ENCODE measurements around the gene UXS1.

Gene UXS1

DNA sequence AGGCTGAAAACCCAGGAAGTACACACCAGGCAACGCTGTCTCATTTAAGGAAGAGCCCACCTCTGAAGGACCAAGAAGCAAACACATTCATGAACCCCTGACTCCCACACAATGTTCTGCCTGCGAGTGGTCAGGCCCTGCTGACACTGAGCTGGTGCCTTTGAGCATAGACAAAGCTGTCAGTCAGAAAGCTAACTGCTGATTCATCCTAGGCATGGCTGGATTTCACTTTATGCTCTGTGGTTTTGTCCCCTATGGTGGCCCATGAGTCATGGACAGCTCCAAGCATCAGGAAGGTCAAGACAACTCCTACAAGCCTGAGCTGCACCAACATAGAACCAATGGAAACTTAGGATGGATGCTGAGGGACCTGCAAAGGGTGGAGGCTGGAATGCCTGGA, 78.9 kb downstream of the UXS1 start:
- Histone ChIP-seq H3K36me3 (ENCODE audit: control insufficient read depth in 1 of 2, insufficient read depth in 2 of 2, low read length in 2 of 2) (peaks cover 9 to 26% of the 10 kb centered on the region in 2 donors), H3K9me3 (ENCODE audit: control insufficient read depth in 1 of 2, low read length in 2 of 2) (no peaks in the 10 kb centered on the region), H3K9ac (ENCODE audit: low read depth in 1 of 2, low read length in 2 of 2) (no peak overlapping the region), H3K4me1 (ENCODE audit: control insufficient read depth in 1 of 2, insufficient read depth in 2 of 2, low read length in 2 of 2) (peaks cover 0 to 7% of the 10 kb centered on the region in 2 donors), H3K27ac (ENCODE audit: low read depth, low read length) (no peak overlapping the region), H3K27me3 (ENCODE audit: control insufficient read depth in 1 of 2, insufficient read depth in 2 of 2, low read length in 2 of 2) (no peaks in the 10 kb centered on the region), H3K4me3 (ENCODE audit: low read depth in 1 of 2, low read length in 2 of 2) (no peak overlapping the region)

DNA sequence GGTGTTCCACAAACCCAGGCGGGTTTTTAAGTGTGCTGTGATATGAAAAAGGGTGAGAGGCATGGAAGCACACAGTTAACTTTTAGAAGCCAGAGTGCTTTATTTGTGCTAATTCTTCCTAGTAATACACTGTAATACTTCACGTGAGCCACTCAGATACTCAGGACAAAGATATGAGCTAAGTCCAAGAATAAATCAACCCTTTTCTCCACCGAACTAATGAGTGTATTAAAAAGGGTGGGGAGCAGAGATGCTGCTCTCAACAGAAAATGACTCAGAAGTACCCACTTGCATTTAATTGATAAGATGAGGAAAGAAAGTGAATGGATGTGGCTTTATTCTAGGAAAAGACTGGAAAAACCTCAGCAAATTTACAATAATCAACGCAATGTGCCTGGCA, 79.9 kb downstream of the UXS1 start:
- no peaks in the 10 kb centered on the region for H3K27me3 ChIP-seq (ENCODE audit: control insufficient read depth in 1 of 2, insufficient read depth in 2 of 2, low read length in 2 of 2)
- H3K36me3 ChIP-seq (ENCODE audit: control insufficient read depth in 1 of 2, insufficient read depth in 2 of 2, low read length in 2 of 2) = peaks cover 11 to 31% of the 10 kb centered on the region in 2 donors
- H3K27ac ChIP-seq (ENCODE audit: low read depth, low read length) = no peak overlapping the region
- H3K9me3 ChIP-seq (ENCODE audit: control insufficient read depth in 1 of 2, low read length in 2 of 2) = no peaks in the 10 kb centered on the region
- H3K4me3 ChIP-seq (ENCODE audit: low read depth in 1 of 2, low read length in 2 of 2) = no peak overlapping the region
- peaks cover 0 to 7% of the 10 kb centered on the region in 2 donors for H3K4me1 ChIP-seq (ENCODE audit: control insufficient read depth in 1 of 2, insufficient read depth in 2 of 2, low read length in 2 of 2)
- H3K9ac ChIP-seq (ENCODE audit: low read depth in 1 of 2, low read length in 2 of 2) = no peak overlapping the region

DNA sequence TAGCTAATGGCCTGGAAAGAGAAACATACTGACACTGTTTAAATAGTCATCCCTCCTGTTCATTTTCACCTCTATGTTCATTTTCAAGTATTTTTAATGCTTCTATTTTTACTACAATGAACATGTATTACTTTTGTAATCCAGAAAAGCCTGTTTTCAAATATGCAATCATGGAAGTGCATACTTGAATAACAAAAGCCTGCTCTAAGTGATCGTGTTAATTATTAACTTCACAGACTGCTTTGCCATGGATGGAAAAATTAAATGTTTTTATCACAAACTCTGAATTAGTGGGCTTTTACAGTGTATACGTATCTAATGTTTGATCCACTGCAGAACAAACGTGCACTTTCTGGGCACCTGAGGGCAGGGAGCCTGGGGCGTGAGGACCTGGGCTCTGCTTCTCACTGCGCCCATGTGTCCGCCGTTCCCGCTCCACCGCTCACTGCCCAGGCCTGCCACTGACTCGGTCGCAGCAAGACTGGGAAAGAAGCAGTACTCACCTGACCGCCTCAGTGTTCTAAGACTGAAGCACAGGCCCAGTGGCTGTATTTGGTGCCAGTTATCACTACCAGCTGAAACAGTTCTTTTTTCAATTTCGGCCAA, 80.6 kb downstream of the UXS1 start:
- H3K9ac ChIP-seq (ENCODE audit: low read depth in 1 of 2, low read length in 2 of 2) = no peak overlapping the region
- H3K9me3 ChIP-seq (ENCODE audit: control insufficient read depth in 1 of 2, low read length in 2 of 2) = no peaks in the 10 kb centered on the region
- H3K4me1 ChIP-seq (ENCODE audit: control insufficient read depth in 1 of 2, insufficient read depth in 2 of 2, low read length in 2 of 2) = peaks cover 0 to 7% of the 10 kb centered on the region in 2 donors
- no peak overlapping the region for H3K4me3 ChIP-seq (ENCODE audit: low read depth in 1 of 2, low read length in 2 of 2)
- H3K27ac ChIP-seq (ENCODE audit: low read depth, low read length) = no peak overlapping the region
- H3K36me3 ChIP-seq (ENCODE audit: control insufficient read depth in 1 of 2, insufficient read depth in 2 of 2, low read length in 2 of 2) = peaks cover 11 to 34% of the 10 kb centered on the region in 2 donors
- no peaks in the 10 kb centered on the region for H3K27me3 ChIP-seq (ENCODE audit: control insufficient read depth in 1 of 2, insufficient read depth in 2 of 2, low read length in 2 of 2)

DNA sequence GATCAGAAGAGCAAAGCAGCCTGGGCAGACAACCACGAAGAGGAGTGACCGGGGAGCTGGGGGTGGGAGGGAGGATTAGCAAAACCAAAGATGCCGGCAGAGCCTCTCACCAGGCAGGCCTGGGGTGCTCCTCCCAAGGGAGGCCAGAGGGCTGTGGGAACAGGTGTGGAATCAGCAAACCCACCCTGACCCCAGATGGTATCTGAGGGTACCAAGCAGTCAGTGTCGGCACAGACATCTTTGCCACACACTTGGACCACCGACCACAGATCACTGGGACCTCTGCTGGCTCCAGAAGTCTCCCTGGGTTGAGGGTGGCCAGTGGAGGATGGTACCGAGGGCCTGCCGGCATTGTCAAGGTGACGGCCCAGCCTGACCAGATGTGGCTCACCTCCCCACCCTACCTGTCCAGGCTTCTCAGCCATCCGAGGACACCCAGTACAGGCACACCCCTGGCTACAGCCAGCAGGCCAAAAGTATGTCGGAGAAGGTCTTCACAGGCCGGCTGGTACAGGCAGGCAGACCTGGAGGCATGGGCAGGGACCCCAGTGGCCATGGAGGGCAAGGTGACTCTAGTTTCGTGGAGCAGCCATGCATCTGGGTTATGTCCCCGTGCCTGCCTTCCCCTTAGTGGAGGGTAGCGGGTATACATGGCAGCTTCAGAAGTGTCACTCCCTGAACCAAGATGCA, 82.1 kb downstream of the UXS1 start:
- peaks cover 11 to 37% of the 10 kb centered on the region in 2 donors for H3K36me3 ChIP-seq (ENCODE audit: control insufficient read depth in 1 of 2, insufficient read depth in 2 of 2, low read length in 2 of 2)
- no peak overlapping the region for H3K27ac ChIP-seq (ENCODE audit: low read depth, low read length)
- H3K27me3 ChIP-seq (ENCODE audit: control insufficient read depth in 1 of 2, insufficient read depth in 2 of 2, low read length in 2 of 2) = no peaks in the 10 kb centered on the region
- no peaks in the 10 kb centered on the region for H3K9me3 ChIP-seq (ENCODE audit: control insufficient read depth in 1 of 2, low read length in 2 of 2)
- H3K4me1 ChIP-seq (ENCODE audit: control insufficient read depth in 1 of 2, insufficient read depth in 2 of 2, low read length in 2 of 2) = peaks cover 0 to 7% of the 10 kb centered on the region in 2 donors
- H3K9ac ChIP-seq (ENCODE audit: low read depth in 1 of 2, low read length in 2 of 2) = no peak overlapping the region
- no peak overlapping the region for H3K4me3 ChIP-seq (ENCODE audit: low read depth in 1 of 2, low read length in 2 of 2)

DNA sequence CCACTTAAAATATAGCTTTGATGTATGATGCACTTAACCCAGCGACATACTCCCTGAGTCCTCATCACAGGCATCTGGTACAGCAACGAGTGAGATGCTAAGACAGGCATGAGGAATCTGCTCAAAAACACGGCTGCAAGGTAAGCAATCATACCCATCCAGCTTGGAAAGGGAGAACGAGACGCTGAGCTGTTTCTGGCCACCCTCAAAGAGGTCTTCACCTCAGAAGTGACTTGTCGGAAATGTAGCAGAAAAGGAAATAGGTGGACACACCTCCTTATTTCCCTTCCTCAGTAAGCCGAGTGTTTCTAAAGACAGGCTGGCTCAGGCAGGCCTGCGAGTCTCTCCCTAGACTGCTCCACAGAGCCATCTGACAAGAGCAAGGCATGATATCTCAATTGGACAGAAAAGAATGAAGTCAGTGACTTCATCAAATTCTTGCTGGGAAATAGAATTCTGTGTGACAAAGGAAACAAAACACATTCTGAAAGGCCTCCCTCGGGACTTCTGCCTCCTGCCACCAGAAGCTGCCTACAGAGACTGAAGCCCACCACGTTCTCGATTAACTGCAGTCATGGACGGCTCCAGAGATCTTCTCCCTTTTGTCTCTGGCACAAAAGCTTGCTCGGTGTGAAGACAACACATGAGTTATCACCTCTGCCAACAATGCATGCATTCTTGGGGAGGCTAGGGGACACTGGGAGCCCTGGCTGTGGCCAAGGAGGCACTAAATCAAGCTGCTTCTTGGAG, 84.3 kb downstream of the UXS1 start:
- Histone ChIP-seq H3K4me3 (ENCODE audit: low read depth in 1 of 2, low read length in 2 of 2) (no peak overlapping the region), H3K9me3 (ENCODE audit: control insufficient read depth in 1 of 2, low read length in 2 of 2) (no peaks in the 10 kb centered on the region)

DNA sequence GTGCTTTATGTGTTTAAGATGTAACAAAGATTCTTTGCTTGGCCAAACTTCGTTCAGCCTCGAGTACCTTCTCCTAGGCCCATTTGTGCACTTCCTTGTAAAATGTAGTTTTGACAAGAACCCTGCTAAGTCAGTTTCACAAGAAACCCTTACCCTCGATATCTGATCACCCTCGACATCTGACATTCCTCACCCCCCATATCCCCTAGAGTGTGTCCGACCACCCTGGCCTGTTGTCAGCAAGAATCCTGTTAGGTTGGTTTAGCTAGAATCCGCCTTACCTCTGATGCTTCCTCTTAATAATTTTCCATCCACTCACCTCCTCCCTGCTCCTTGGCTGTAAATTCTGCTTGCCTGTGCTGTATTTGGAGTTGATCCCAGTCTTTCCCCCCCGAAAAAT, 85.3 kb downstream of the UXS1 start:
- Histone ChIP-seq H3K36me3 (ENCODE audit: control insufficient read depth in 1 of 2, insufficient read depth in 2 of 2, low read length in 2 of 2) (peaks cover 11 to 37% of the 10 kb centered on the region in 2 donors), H3K4me3 (ENCODE audit: low read depth in 1 of 2, low read length in 2 of 2) (no peak overlapping the region), H3K27ac (ENCODE audit: low read depth, low read length) (no peak overlapping the region), H3K4me1 (ENCODE audit: control insufficient read depth in 1 of 2, insufficient read depth in 2 of 2, low read length in 2 of 2) (peaks cover 0 to 6% of the 10 kb centered on the region in 2 donors), H3K9ac (ENCODE audit: low read depth in 1 of 2, low read length in 2 of 2) (no peak overlapping the region), H3K9me3 (ENCODE audit: control insufficient read depth in 1 of 2, low read length in 2 of 2) (no peaks in the 10 kb centered on the region), H3K27me3 (ENCODE audit: control insufficient read depth in 1 of 2, insufficient read depth in 2 of 2, low read length in 2 of 2) (no peaks in the 10 kb centered on the region)

More for the DNA sequence above, 84.3 kb downstream of the UXS1 start:
- peaks cover 11 to 37% of the 10 kb centered on the region in 2 donors for H3K36me3 ChIP-seq (ENCODE audit: control insufficient read depth in 1 of 2, insufficient read depth in 2 of 2, low read length in 2 of 2)
- peaks cover 0 to 7% of the 10 kb centered on the region in 2 donors for H3K4me1 ChIP-seq (ENCODE audit: control insufficient read depth in 1 of 2, insufficient read depth in 2 of 2, low read length in 2 of 2)
- no peak overlapping the region for H3K9ac ChIP-seq (ENCODE audit: low read depth in 1 of 2, low read length in 2 of 2)
- no peak overlapping the region for H3K27ac ChIP-seq (ENCODE audit: low read depth, low read length)
- H3K27me3 ChIP-seq (ENCODE audit: control insufficient read depth in 1 of 2, insufficient read depth in 2 of 2, low read length in 2 of 2) = no peaks in the 10 kb centered on the region

DNA sequence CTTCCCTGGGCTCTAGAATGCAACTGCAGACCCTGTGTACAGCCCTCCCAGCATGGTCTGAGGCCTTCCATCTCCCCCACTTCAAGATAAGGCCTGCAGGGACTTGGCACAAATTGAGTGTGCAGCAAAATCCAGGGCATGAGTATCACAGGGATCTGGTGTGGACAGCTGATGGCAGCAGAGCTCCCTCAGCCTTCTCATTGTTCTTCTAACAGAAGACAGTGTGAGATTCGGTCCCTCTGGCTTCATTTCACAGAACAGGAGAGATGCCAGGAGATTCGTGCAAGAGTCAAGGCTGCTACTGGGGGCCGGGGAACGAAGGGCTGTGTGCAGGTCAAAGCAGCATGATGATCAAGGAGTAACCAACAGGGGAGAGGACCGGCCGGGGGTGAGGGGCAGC, 85.8 kb downstream of the UXS1 start:
- Histone ChIP-seq H3K27ac (ENCODE audit: low read depth, low read length) (no peak overlapping the region), H3K9me3 (ENCODE audit: control insufficient read depth in 1 of 2, low read length in 2 of 2) (no peaks in the 10 kb centered on the region), H3K9ac (ENCODE audit: low read depth in 1 of 2, low read length in 2 of 2) (no peak overlapping the region), H3K36me3 (ENCODE audit: control insufficient read depth in 1 of 2, insufficient read depth in 2 of 2, low read length in 2 of 2) (peaks cover 11 to 37% of the 10 kb centered on the region in 2 donors), H3K27me3 (ENCODE audit: control insufficient read depth in 1 of 2, insufficient read depth in 2 of 2, low read length in 2 of 2) (no peaks in the 10 kb centered on the region), H3K4me1 (ENCODE audit: control insufficient read depth in 1 of 2, insufficient read depth in 2 of 2, low read length in 2 of 2) (peaks cover 0 to 1% of the 10 kb centered on the region in 2 donors), H3K4me3 (ENCODE audit: low read depth in 1 of 2, low read length in 2 of 2) (no peak overlapping the region)

DNA sequence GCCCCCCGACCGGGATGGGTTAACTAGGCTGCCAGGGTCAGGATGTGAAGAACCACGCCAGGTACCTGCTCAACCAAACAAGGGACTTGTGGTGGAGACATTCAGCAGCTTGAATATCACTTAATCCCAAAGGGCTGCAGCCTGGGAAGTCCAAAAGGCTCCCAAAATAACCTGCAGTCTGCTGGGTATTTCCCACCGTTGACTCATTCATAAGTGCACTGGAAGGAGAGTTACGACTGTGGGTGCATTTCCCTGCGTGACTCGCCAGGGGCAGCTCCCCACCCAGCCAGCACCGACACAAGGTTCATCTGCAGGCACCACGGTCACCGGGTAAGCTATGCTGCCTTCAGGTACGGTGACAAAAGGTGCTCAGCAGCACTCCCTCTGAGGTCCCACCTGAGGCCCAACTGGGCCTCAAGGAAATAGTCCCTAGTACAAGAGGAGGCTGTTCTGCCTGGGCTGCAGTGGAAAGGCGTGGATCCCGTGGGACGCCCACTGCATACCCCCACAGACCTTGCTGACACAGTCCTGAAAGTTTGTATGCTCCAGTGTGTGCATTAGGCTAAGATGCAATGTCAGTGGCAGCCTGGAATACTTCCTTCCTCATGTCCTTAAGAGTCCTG, 86.5 kb downstream of the UXS1 start:
- Histone ChIP-seq H3K27me3 (ENCODE audit: control insufficient read depth in 1 of 2, insufficient read depth in 2 of 2, low read length in 2 of 2) (no peaks in the 10 kb centered on the region), H3K9ac (ENCODE audit: low read depth in 1 of 2, low read length in 2 of 2) (no peak overlapping the region), H3K36me3 (ENCODE audit: control insufficient read depth in 1 of 2, insufficient read depth in 2 of 2, low read length in 2 of 2) (peaks cover 11 to 37% of the 10 kb centered on the region in 2 donors), H3K4me3 (ENCODE audit: low read depth in 1 of 2, low read length in 2 of 2) (no peak overlapping the region), H3K27ac (ENCODE audit: low read depth, low read length) (no peak overlapping the region), H3K4me1 (ENCODE audit: control insufficient read depth in 1 of 2, insufficient read depth in 2 of 2, low read length in 2 of 2) (no peaks in the 10 kb centered on the region), H3K9me3 (ENCODE audit: control insufficient read depth in 1 of 2, low read length in 2 of 2) (no peaks in the 10 kb centered on the region)

DNA sequence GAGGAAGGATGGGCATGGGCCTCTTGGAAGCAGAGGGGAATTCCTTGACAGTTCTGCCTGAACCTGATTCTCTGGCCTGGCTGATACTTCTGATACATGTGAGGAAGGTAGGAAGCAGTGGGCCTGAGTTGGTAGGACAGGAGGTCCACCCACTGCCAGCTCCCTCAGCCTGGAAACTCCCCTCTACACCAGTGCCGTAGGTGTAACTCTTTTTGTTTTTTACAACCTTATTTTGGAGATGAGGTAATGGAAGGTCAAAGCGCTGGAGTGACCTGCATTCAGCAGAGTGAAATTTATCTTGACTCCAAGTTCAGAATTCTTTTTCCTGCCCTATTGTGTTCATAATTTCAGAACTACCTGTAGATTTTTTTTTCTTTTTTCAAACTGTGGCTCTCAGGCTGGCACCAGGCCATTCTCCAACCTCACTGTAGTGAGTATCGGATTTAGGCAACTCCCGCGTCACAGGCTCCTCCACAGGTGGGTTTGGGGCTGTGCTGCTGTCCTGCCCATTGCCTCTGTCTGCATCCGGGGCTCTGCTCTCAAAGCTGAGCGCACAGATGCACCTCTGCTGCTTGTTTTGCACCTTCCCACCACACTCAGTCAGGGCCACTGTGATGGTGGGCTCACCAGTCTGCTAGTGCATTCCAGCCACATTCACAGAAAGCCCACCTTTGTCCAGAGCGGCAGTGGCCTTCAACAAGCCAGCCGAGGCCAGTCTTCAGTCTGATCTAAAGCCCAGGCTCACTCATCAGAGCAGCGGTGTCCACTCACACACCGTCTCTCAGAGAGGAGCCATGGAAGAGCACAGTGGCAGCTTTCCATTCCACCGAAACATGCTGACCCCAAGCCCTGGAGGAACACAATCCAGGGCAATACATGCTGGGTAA, 87.2 kb downstream of the UXS1 start:
- Histone ChIP-seq H3K27ac (ENCODE audit: low read depth, low read length) (no peak overlapping the region), H3K9ac (ENCODE audit: low read depth in 1 of 2, low read length in 2 of 2) (no peak overlapping the region), H3K27me3 (ENCODE audit: control insufficient read depth in 1 of 2, insufficient read depth in 2 of 2, low read length in 2 of 2) (no peaks in the 10 kb centered on the region), H3K4me1 (ENCODE audit: control insufficient read depth in 1 of 2, insufficient read depth in 2 of 2, low read length in 2 of 2) (no peaks in the 10 kb centered on the region), H3K36me3 (ENCODE audit: control insufficient read depth in 1 of 2, insufficient read depth in 2 of 2, low read length in 2 of 2) (peaks cover 11 to 29% of the 10 kb centered on the region in 2 donors), H3K9me3 (ENCODE audit: control insufficient read depth in 1 of 2, low read length in 2 of 2) (no peaks in the 10 kb centered on the region), H3K4me3 (ENCODE audit: low read depth in 1 of 2, low read length in 2 of 2) (no peak overlapping the region)

Data from duodenal mucosa (tissue), 2 donors.